ENCODE results near the gene RSAD1. TPM values are rescaled to one million over a fixed set of nuclear protein-coding genes. Genes with fewer than 3 reads are reported as not detected.

RSAD1 gene
- polyA plus RNA-seq, 1 of the 3 experiments (the other 2 are of a cell fraction), result 44.7 TPM

DNA sequence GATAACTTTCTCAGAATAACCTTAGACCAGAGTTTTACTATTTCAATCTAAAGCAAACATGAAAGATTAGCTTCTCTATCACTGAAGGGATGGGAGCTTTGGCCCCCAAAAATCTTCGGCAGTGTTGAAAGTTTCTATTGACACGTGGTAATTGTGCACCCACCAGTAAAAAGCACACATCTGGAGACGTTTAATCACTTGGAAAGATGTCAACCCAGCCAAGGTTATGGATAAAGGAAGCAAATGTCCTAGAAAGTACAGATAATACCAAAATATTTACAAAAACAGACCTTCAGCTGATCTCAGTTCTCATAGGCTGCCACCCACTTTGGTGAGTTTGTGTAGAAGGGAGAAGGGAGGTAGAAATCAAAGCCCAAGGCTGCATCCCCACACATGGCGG lies 34.8 kb downstream of the RSAD1 start (continued):
- TF ChIP-seq, protein P1, sequence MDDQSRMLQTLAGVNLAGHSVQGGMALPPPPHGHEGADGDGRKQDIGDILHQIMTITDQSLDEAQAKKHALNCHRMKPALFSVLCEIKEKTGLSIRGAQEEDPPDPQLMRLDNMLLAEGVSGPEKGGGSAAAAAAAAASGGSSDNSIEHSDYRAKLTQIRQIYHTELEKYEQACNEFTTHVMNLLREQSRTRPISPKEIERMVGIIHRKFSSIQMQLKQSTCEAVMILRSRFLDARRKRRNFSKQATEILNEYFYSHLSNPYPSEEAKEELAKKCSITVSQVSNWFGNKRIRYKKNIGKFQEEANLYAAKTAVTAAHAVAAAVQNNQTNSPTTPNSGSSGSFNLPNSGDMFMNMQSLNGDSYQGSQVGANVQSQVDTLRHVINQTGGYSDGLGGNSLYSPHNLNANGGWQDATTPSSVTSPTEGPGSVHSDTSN (IDR thresholded peaks at IDR 0.05), result no peak

DNA sequence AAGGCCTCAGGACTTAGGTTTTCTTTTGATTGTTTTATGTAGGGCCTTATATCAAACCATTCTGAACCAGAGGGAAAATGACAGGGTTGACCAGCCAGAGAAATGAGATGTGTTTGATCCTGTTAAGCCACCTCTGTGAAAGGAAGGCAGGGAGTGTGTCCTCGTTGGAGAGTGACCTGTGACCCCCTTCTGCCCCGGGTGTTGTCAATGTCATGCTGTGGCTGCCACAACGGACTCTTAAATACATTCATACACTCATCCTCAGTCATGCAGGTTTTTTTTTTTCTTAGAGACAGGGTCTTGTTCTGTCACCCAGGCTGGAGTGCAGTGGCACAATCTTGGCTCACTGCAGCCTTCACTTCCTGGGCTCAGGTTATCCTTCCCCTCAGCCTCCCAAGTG lies 35.7 kb downstream of the RSAD1 start:
- Histone ChIP-seq H3K9ac (no peak overlapping the region), H3K36me3 (replicated peaks in 1 of 2; ENCODE audit: control insufficient read depth in 1 of 2, insufficient read depth in 2 of 2, low read length in 1 of 2) (no peaks in the 10 kb centered on the region), H3K79me2 (ENCODE audit: insufficient read depth) (no peaks in the 10 kb centered on the region), H2AFZ (ENCODE audit: low read depth) (no peak overlapping the region), H3F3A (replicated peaks; ENCODE audit: insufficient read depth) (no peaks in the 10 kb centered on the region), H3K4me3 (ENCODE audit: low read depth in 2 of 2, low read length in 1 of 2) (no peak overlapping the region), H3K4me1 (ENCODE audit: control insufficient read depth in 1 of 2, insufficient read depth in 2 of 2, low read depth in 1 of 2, low read length in 1 of 2) (peaks cover 0 to 3% of the 10 kb centered on the region in 2 experiments; a peak in 1 of 4 replicates), H3K9me2 (no peaks in the 10 kb centered on the region), H3K27me3 (ENCODE audit: insufficient read depth) (no peaks in the 10 kb centered on the region), H3K27ac (ENCODE audit: low read depth in 2 of 2, low read length in 1 of 2) (no peak overlapping the region), H3K4me2 (no peak overlapping the region), H4K20me1 (ENCODE audit: insufficient read depth) (no peaks in the 10 kb centered on the region), H3K9me3 (no peaks in the 10 kb centered on the region)
- WGBS (ENCODE audit: low lambda C conversion rate), result 70% methylated on average over 3 of the region's 3 CpGs
- TF ChIP-seq, protein P1 (IDR thresholded peaks at IDR 0.05), result no peak
- TF ChIP-seq ELF1 (IDR thresholded peaks at IDR 0.05), result no peak
- no peak for TF ChIP-seq TAF1 (IDR thresholded peaks at IDR 0.05; ENCODE audit: borderline replicate concordance, low read depth, low read length)
- TF ChIP-seq FOSL2 (IDR thresholded peaks at IDR 0.05; ENCODE audit: borderline replicate concordance, low read depth), result no peak
- TF ChIP-seq, protein P2, sequence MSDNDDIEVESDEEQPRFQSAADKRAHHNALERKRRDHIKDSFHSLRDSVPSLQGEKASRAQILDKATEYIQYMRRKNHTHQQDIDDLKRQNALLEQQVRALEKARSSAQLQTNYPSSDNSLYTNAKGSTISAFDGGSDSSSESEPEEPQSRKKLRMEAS (IDR thresholded peaks at IDR 0.05; ENCODE audit: low read depth), result no peak
- TF ChIP-seq, protein P3, sequence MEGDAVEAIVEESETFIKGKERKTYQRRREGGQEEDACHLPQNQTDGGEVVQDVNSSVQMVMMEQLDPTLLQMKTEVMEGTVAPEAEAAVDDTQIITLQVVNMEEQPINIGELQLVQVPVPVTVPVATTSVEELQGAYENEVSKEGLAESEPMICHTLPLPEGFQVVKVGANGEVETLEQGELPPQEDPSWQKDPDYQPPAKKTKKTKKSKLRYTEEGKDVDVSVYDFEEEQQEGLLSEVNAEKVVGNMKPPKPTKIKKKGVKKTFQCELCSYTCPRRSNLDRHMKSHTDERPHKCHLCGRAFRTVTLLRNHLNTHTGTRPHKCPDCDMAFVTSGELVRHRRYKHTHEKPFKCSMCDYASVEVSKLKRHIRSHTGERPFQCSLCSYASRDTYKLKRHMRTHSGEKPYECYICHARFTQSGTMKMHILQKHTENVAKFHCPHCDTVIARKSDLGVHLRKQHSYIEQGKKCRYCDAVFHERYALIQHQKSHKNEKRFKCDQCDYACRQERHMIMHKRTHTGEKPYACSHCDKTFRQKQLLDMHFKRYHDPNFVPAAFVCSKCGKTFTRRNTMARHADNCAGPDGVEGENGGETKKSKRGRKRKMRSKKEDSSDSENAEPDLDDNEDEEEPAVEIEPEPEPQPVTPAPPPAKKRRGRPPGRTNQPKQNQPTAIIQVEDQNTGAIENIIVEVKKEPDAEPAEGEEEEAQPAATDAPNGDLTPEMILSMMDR (IDR thresholded peaks at IDR 0.05), result no peak
- TF ChIP-seq, protein P4, sequence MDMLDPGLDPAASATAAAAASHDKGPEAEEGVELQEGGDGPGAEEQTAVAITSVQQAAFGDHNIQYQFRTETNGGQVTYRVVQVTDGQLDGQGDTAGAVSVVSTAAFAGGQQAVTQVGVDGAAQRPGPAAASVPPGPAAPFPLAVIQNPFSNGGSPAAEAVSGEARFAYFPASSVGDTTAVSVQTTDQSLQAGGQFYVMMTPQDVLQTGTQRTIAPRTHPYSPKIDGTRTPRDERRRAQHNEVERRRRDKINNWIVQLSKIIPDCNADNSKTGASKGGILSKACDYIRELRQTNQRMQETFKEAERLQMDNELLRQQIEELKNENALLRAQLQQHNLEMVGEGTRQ (IDR thresholded peaks at IDR 0.05; ENCODE audit: borderline replicate concordance, low read depth, low read length), result no peak
- TF ChIP-seq RFX5 (IDR thresholded peaks at IDR 0.05; ENCODE audit: low read length), result no peak
- no peak for TF ChIP-seq SMC3 (IDR thresholded peaks at IDR 0.05; ENCODE audit: low read depth, low read length)
- TF ChIP-seq, protein P5, sequence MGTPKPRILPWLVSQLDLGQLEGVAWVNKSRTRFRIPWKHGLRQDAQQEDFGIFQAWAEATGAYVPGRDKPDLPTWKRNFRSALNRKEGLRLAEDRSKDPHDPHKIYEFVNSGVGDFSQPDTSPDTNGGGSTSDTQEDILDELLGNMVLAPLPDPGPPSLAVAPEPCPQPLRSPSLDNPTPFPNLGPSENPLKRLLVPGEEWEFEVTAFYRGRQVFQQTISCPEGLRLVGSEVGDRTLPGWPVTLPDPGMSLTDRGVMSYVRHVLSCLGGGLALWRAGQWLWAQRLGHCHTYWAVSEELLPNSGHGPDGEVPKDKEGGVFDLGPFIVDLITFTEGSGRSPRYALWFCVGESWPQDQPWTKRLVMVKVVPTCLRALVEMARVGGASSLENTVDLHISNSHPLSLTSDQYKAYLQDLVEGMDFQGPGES (IDR thresholded peaks at IDR 0.05; ENCODE audit: low read depth, low read length), result no peak
- ChIA-PET POLR2A (no interaction called here), CTCF (interaction anchor here (1.2 to 2.4 kb wide), 3 partner anchors 17 to 152 kb away, joined by 3 to 5 read pairs (median 3); partner anchors contain the start of gene EPN3)
- DNase-seq, result no peak

All from SK-N-SH (cell line).